ENCODE data around the gene KDR. TPM values are rescaled to one million over a fixed set of nuclear protein-coding genes. Genes with fewer than 3 reads are reported as not detected.

The KDR gene
- polyA plus RNA-seq, 1 donor from 2014 or later, result not detected

DNA sequence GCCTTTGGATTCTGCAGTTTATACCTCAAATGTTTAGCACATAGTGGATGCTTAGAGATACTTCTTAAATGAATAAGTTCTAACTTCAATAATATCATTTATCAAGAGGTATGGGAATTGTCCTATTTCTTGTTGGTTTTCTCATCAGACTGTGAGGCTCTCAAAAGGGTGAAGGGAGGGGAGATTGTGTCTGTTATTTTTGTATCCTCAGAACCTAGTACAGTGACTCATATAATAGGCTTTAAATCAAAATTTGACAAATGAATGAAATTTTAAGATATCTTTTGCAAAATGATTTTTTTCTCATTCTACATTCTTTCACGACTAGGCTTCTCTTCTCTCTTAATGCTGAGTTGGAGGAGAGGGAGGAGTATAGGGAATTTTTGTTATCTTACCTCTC, 89.5 kb downstream of the KDR start:
- Mint-ChIP-seq H3K9me3 (peaks cover under 1 to 9% (median under 1%) of the 10 kb centered on the region in 3 donors), H3K36me3 (no peaks in the 10 kb centered on the region), H3K4me3 (no peak overlapping the region), H3K4me1 (no peaks in the 10 kb centered on the region), H3K27me3 (peaks cover 7% of the 10 kb centered on the region), H3K27ac (no peak overlapping the region)

- Mint-ChIP-seq H3K4me1 (no peaks in the 10 kb centered on the region), H3K9me3 (peaks cover 0 to 1% (median 0%) of the 10 kb centered on the region in 3 donors), H3K27ac (no peak overlapping the region), H3K27me3 (peaks cover 7% of the 10 kb centered on the region), H3K36me3 (no peaks in the 10 kb centered on the region), H3K4me3 (no peak overlapping the region)
Observed at GRCh38 chr4:55033296-55033695, 92.1 kb downstream of the KDR start.

- Mint-ChIP-seq H3K4me3 (no peak overlapping the region), H3K4me1 (no peaks in the 10 kb centered on the region), H3K27me3 (peaks cover 7% of the 10 kb centered on the region), H3K9me3 (peaks cover 0 to 1% (median 0%) of the 10 kb centered on the region in 3 donors), H3K36me3 (no peaks in the 10 kb centered on the region), H3K27ac (peak overlapping the region in 1 of 3 donors; percentile 31)
Observed at GRCh38 chr4:55032788-55033187, 92.6 kb downstream of the KDR start.

GRCh38 chr4:55032179-55032578, 93.2 kb downstream of the KDR start:
- Mint-ChIP-seq H3K27me3 (peaks cover 7% of the 10 kb centered on the region), H3K27ac (no peak overlapping the region), H3K4me1 (no peaks in the 10 kb centered on the region), H3K36me3 (no peaks in the 10 kb centered on the region), H3K4me3 (no peak overlapping the region), H3K9me3 (peaks cover 0 to 1% (median 0%) of the 10 kb centered on the region in 3 donors)

DNA sequence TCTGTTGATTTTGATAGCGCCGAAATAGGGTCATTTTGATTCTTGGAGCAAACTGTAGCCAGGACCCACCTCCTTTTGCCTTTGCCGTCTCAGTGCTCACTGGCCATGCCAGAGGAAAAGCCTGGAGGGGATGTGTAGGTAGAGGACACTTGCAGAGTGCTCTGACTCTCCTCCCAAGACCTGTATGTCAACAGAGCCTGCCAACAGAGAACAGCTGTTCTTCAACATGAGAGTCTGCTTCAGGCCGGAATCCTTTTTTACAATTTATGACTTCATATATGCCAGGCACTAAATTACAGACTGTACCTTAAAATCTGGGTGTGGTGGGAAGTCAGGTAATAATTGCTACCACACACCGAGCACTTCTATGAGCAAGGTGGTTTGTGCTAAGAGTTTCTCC, 94.2 kb downstream of the KDR start:
- Mint-ChIP-seq H3K9me3 (peaks cover 0 to 1% (median 0%) of the 10 kb centered on the region in 3 donors), H3K27ac (no peak overlapping the region)

DNA sequence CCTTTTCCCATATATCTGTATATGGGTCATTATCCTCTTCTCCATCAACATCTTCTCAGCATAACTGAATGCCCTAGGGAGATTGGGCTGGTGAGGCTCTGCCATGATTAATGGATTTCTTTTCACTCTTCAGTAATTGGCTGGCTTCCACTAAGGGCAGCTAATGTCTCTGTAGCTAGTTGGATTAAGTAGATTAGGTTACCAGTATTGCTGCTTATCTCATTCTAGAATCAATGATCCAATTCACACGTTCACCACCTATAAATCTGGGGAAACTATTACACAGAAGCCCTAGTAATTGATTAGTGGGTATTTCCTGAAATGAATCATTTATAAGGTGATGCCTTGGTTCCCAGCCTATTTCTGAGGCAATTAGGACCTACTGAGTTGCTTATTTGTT, 94.8 kb downstream of the KDR start:
- Mint-ChIP-seq H3K4me3 (no peak overlapping the region), H3K27me3 (peaks cover 3% of the 10 kb centered on the region), H3K4me1 (no peaks in the 10 kb centered on the region), H3K27ac (no peak overlapping the region), H3K36me3 (no peaks in the 10 kb centered on the region), H3K9me3 (no peaks in the 10 kb centered on the region)

More for the DNA sequence above, 94.2 kb downstream of the KDR start:
- Mint-ChIP-seq H3K4me1 (no peaks in the 10 kb centered on the region), H3K4me3 (no peak overlapping the region), H3K36me3 (no peaks in the 10 kb centered on the region), H3K27me3 (peaks cover 6% of the 10 kb centered on the region)

GRCh38 chr4:55029821-55030503, 95.4 kb downstream of the KDR start:
- no peaks in the 10 kb centered on the region for H3K27me3 Mint-ChIP-seq
- no peak overlapping the region for H3K27ac Mint-ChIP-seq
- no peaks in the 10 kb centered on the region for H3K36me3 Mint-ChIP-seq
- no peaks in the 10 kb centered on the region for H3K4me1 Mint-ChIP-seq
- H3K4me3 Mint-ChIP-seq, result no peak overlapping the region
- no peaks in the 10 kb centered on the region for H3K9me3 Mint-ChIP-seq

DNA sequence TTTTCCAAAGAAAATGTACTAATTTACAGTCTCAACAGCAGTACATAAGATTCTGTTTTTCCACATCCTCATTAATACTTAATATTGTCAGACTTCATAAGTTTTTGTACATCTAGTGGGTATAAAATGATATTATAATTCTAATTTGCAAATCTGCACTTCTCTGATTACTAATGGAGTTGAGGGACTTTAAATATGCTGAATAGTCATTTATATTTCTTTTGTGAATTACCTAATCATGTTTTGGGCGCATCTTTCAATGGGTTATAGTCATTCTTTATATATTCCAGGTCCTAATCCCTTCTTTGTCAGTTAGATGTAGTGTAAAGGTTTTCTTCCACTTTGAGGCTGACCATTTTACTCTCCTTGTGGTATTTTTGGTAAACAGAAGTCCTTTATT, 96.1 kb downstream of the KDR start:
- H3K4me3 Mint-ChIP-seq, result no peak overlapping the region
- H3K9me3 Mint-ChIP-seq, result no peaks in the 10 kb centered on the region
- H3K36me3 Mint-ChIP-seq, result no peaks in the 10 kb centered on the region
- no peaks in the 10 kb centered on the region for H3K4me1 Mint-ChIP-seq
- no peaks in the 10 kb centered on the region for H3K27me3 Mint-ChIP-seq
- H3K27ac Mint-ChIP-seq, result no peak overlapping the region

Other genes with a start within 250 kb of the KDR start
- gene SRD5A3, start 220.6 kb upstream of the KDR start, polyA plus RNA-seq, result 19.7 TPM